ENCODE measurements around the gene SLC16A13.
"Not testable (repeated sequence)": the region's sequence is repeated elsewhere in the genome, so short reads cannot be mapped to it uniquely, and the experiment has no call there.

The SLC16A13 gene

GRCh38 chr17:7035591-7036368 is at the start of gene SLC16A13:
TSS of gene SLC16A13 (plus strand) at chr17:7036015. CDS start at chr17:7036383, 368 bp downstream.
- DNase-seq (ENCODE audit: low read depth): peak; percentile 85

GRCh38 chr17:6986676-6987075 is 49.1 kb upstream of the SLC16A13 start:
- DNase-seq (ENCODE audit: low read depth): no peak

GRCh38 chr17:6989779-6990178 is 46.0 kb upstream of the SLC16A13 start:
- DNase-seq (ENCODE audit: low read depth): no peak

GRCh38 chr17:6993613-6994056 is 42.2 kb upstream of the SLC16A13 start:
- DNase-seq (ENCODE audit: low read depth): not testable (repeated sequence)

GRCh38 chr17:6994118-6994598 is 41.7 kb upstream of the SLC16A13 start:
- no peak for DNase-seq (ENCODE audit: low read depth)

GRCh38 chr17:6994666-6995256 is 41.1 kb upstream of the SLC16A13 start:
- no peak for DNase-seq (ENCODE audit: low read depth)

- no peak for DNase-seq (ENCODE audit: low read depth)
Observed at GRCh38 chr17:6995500-6996255, 40.1 kb upstream of the SLC16A13 start, which contains the start of gene ALOX12. TSS of gene ALOX12 (plus strand) at chr17:6996049. CDS start at chr17:6996118, 69 bp downstream.

GRCh38 chr17:6996256-6997011 is 39.4 kb upstream of the SLC16A13 start:
- DNase-seq (ENCODE audit: low read depth): no peak

- DNase-seq (ENCODE audit: low read depth): no peak
Observed at GRCh38 chr17:6997171-6997570, 38.6 kb upstream of the SLC16A13 start.

- DNase-seq (ENCODE audit: low read depth): no peak
Observed at GRCh38 chr17:6998855-6999508, 36.8 kb upstream of the SLC16A13 start.

GRCh38 chr17:7001318-7001961 is 34.4 kb upstream of the SLC16A13 start:
- DNase-seq (ENCODE audit: low read depth): no peak

- no peak for DNase-seq (ENCODE audit: low read depth)
Observed at GRCh38 chr17:7002288-7003047, 33.3 kb upstream of the SLC16A13 start.

- no peak for DNase-seq (ENCODE audit: low read depth)
Observed at GRCh38 chr17:7003745-7004144, 32.1 kb upstream of the SLC16A13 start.

GRCh38 chr17:7004398-7005253 is 31.2 kb upstream of the SLC16A13 start:
- no peak for DNase-seq (ENCODE audit: low read depth)

GRCh38 chr17:7005716-7006115 is 30.1 kb upstream of the SLC16A13 start:
- no peak for DNase-seq (ENCODE audit: low read depth)

- DNase-seq (ENCODE audit: low read depth): no peak
Observed at GRCh38 chr17:7007143-7007542, 28.7 kb upstream of the SLC16A13 start.

- DNase-seq (ENCODE audit: low read depth): no peak
Observed at GRCh38 chr17:7010523-7010922, 25.3 kb upstream of the SLC16A13 start.

GRCh38 chr17:7011415-7011814 is 24.4 kb upstream of the SLC16A13 start:
- DNase-seq (ENCODE audit: low read depth): no peak

- DNase-seq (ENCODE audit: low read depth): no peak
Observed at GRCh38 chr17:7011942-7012254, 23.9 kb upstream of the SLC16A13 start.
